DOHH2 (cell line): ENCODE results near the gene ZBTB7C.

Experiments used
- CTCF ChIP-seq: fragments of 200-600 bp; sonication (generic); IDR thresholded peaks from one replicate; pipeline ENCODE4 v1.5.1; 2014; ENCODE audit warnings: antibody characterized with exemption, mild to moderate bottlenecking, low read depth, low read length; ENCODE audit not compliant: poor library complexity, severe bottlenecking
- EZH2phosphoT487 ChIP-seq: fragments of 200-600 bp; sonication (generic); IDR thresholded peaks from 2 replicates; pipeline ENCODE4 v1.6.1; 2017; ENCODE audit warnings: borderline replicate concordance, mild to moderate bottlenecking, antibody characterized with exemption, low read length, moderate library complexity, mixed read lengths

GRCh38 chr18:48306838-48307237 is 102.3 kb downstream of the ZBTB7C start:
- TF ChIP-seq CTCF (no peak), EZH2phosphoT487 (no peak)
